ENCODE results near the gene TPD52L1. TPM values are rescaled to one million over a fixed set of nuclear protein-coding genes. Genes with fewer than 3 reads are reported as not detected.
A peak's percentile ranks its signal among the peaks of the same experiment; 100 is the strongest.

TPD52L1 gene
- total and polyA plus RNA-seq, 2 of the 13 experiments (the other 11 are each of a cell fraction or from before 2014, with no cell fraction given) = 0.49 to 0.53 TPM

- TF ChIP-seq, protein P1, sequence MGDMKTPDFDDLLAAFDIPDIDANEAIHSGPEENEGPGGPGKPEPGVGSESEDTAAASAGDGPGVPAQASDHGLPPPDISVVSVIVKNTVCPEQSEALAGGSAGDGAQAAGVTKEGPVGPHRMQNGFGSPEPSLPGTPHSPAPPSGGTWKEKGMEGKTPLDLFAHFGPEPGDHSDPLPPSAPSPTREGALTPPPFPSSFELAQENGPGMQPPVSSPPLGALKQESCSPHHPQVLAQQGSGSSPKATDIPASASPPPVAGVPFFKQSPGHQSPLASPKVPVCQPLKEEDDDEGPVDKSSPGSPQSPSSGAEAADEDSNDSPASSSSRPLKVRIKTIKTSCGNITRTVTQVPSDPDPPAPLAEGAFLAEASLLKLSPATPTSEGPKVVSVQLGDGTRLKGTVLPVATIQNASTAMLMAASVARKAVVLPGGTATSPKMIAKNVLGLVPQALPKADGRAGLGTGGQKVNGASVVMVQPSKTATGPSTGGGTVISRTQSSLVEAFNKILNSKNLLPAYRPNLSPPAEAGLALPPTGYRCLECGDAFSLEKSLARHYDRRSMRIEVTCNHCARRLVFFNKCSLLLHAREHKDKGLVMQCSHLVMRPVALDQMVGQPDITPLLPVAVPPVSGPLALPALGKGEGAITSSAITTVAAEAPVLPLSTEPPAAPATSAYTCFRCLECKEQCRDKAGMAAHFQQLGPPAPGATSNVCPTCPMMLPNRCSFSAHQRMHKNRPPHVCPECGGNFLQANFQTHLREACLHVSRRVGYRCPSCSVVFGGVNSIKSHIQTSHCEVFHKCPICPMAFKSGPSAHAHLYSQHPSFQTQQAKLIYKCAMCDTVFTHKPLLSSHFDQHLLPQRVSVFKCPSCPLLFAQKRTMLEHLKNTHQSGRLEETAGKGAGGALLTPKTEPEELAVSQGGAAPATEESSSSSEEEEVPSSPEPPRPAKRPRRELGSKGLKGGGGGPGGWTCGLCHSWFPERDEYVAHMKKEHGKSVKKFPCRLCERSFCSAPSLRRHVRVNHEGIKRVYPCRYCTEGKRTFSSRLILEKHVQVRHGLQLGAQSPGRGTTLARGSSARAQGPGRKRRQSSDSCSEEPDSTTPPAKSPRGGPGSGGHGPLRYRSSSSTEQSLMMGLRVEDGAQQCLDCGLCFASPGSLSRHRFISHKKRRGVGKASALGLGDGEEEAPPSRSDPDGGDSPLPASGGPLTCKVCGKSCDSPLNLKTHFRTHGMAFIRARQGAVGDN (CRISPR knock-in tag; IDR thresholded peaks at IDR 0.05) = peak; percentile 82
- TF ChIP-seq, protein P2, sequence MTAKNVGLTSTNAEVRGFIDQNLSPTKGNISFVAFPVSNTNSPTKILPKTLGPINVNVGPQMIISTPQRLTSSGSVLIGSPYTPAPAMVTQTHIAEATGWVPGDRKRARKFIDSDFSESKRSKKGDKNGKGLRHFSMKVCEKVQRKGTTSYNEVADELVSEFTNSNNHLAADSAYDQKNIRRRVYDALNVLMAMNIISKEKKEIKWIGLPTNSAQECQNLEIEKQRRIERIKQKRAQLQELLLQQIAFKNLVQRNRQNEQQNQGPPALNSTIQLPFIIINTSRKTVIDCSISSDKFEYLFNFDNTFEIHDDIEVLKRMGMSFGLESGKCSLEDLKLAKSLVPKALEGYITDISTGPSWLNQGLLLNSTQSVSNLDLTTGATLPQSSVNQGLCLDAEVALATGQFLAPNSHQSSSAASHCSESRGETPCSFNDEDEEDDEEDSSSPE (CRISPR knock-in tag; IDR thresholded peaks at IDR 0.05) = peak; percentile 31; the same call in 1 of the 2 replicates
- 0 out of 2 replicates have a peak, but pooled peaks have one; percentile 29 for TF ChIP-seq HNF1B (CRISPR knock-in tag; IDR thresholded peaks at IDR 0.05)
- TF ChIP-seq ZNF546 (CRISPR knock-in tag; conservative IDR thresholded peaks at IDR 0.05) = 0 out of 2 replicates have a peak, but pooled peaks have one; percentile 37
- peak; percentile 87; the same call in 1 of the 2 replicates for TF ChIP-seq CBX5 (CRISPR knock-in tag; IDR thresholded peaks at IDR 0.05; ENCODE audit: borderline replicate concordance)
- TF ChIP-seq ZMYM3 (CRISPR knock-in tag; IDR thresholded peaks at IDR 0.05) = peak; percentile 74
- peak; percentile 55 for TF ChIP-seq ZNF891 (CRISPR knock-in tag; IDR thresholded peaks at IDR 0.05)
- 0 out of 2 replicates have a peak, but pooled peaks have one; percentile 81 for TF ChIP-seq ARHGAP35 (CRISPR knock-in tag; IDR thresholded peaks at IDR 0.05; ENCODE audit: borderline replicate concordance)
- TF ChIP-seq ATF4 (CRISPR knock-in tag; IDR thresholded peaks at IDR 0.05) = 0 out of 4 replicates have a peak, but pooled peaks of 1 of the 2 experiments have one; percentile 28
- TF ChIP-seq ZNF333 (CRISPR knock-in tag; IDR thresholded peaks at IDR 0.05; ENCODE audit: borderline replicate concordance) = 0 out of 2 replicates have a peak, but pooled peaks have one; percentile 41
- 0 out of 2 replicates have a peak, but pooled peaks have one; percentile 22 for TF ChIP-seq MLX (CRISPR knock-in tag; IDR thresholded peaks at IDR 0.05)
- 0 out of 2 replicates have a peak, but pooled peaks have one; percentile 36 for TF ChIP-seq ZNF383 (CRISPR knock-in tag; IDR thresholded peaks at IDR 0.05; ENCODE audit: borderline replicate concordance)
- peak; percentile 65; the same call in 1 of the 2 replicates for TF ChIP-seq IRF2 (CRISPR knock-in tag; IDR thresholded peaks at IDR 0.05)
- no peak for TF ChIP-seq PHF21A (CRISPR knock-in tag; IDR thresholded peaks at IDR 0.05)
- TF ChIP-seq ZNF3 (CRISPR knock-in tag; IDR thresholded peaks at IDR 0.05) = 0 out of 2 replicates have a peak, but pooled peaks have one; percentile 15
- 0 out of 2 replicates have a peak, but pooled peaks have one; percentile 55 for TF ChIP-seq ZNF34 (CRISPR knock-in tag; IDR thresholded peaks at IDR 0.05; ENCODE audit: borderline replicate concordance)
- 0 out of 2 replicates have a peak, but pooled peaks have one; percentile 19 for TF ChIP-seq KDM1A (CRISPR knock-in tag; IDR thresholded peaks at IDR 0.05)
- peak; percentile 88 for TF ChIP-seq ZMYM4 (CRISPR knock-in tag; IDR thresholded peaks at IDR 0.05)
- no peak for TF ChIP-seq SOX6 (IDR thresholded peaks at IDR 0.05)
- TF ChIP-seq SOX6 (CRISPR knock-in tag; IDR thresholded peaks at IDR 0.05) = peak; percentile 40
Measured at GRCh38 chr6:125153391-125154117, at the start of gene TPD52L1 (continued).
